GM15510 (cell line): Measurements from ENCODE around the gene MRM2.

Experiments
- POLR2A ChIP-seq: IDR thresholded peaks from 3 replicates; pipeline ENCODE4 v1.6.1; 2011; ENCODE audit warnings: borderline replicate concordance; ENCODE audit not compliant: insufficient read length; ENCODE audit errors: extremely low read depth

Gene MRM2

DNA sequence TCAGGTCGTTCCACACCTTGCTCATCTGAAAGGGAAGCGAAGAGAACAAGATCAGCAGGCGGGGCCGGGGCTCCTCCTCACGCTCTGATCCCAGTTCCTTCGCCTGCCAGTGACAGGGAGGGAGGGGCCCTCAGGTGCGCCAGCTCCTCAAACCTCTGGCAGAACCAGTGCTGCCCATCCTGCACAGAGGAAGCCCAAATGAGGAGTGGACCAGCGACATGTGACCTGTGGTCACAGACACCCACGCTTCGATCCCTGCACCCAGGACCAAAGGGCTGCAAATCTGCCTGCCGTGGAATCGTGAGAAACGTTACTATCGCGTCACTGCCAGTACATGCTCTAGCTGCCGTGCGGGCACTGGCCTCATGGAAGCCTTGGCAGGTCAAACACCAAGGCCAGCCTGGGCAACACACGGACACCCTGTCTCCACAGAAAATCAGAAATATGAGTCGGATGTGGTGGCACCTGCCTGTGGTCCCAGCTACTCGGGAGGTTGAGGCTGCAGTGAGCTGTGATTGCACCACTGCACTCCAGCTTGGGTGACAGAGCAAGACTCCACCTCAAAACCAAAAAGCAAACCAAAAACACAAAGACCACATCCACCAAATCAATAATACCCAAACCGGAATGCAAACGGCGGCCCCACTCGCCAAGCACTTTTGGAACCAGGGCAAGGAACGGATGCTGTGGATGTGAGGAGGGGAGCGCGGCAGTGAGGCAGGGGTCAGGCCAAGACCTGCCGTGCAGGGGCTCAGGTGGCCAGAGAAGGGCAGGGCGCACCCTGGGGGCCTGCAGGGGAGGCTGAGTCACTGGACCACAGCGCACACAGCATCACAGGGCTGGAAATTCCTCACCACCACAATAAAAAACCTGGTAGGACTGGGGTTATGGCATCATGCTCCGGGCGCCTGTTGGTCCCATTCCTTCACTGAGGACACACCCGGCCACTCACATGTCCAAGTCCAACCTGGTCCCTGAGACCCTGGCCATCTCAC is 13.4 kb upstream of the MRM2 start:
- no peak for TF ChIP-seq POLR2A

- no peak for TF ChIP-seq POLR2A
Measured at GRCh38 chr7:2254429-2255144, 12.6 kb upstream of the MRM2 start.

- TF ChIP-seq POLR2A: no peak
Measured at GRCh38 chr7:2253525-2254244, 11.7 kb upstream of the MRM2 start.

- TF ChIP-seq POLR2A: no peak
Measured at GRCh38 chr7:2253021-2253420, 11.0 kb upstream of the MRM2 start.

DNA sequence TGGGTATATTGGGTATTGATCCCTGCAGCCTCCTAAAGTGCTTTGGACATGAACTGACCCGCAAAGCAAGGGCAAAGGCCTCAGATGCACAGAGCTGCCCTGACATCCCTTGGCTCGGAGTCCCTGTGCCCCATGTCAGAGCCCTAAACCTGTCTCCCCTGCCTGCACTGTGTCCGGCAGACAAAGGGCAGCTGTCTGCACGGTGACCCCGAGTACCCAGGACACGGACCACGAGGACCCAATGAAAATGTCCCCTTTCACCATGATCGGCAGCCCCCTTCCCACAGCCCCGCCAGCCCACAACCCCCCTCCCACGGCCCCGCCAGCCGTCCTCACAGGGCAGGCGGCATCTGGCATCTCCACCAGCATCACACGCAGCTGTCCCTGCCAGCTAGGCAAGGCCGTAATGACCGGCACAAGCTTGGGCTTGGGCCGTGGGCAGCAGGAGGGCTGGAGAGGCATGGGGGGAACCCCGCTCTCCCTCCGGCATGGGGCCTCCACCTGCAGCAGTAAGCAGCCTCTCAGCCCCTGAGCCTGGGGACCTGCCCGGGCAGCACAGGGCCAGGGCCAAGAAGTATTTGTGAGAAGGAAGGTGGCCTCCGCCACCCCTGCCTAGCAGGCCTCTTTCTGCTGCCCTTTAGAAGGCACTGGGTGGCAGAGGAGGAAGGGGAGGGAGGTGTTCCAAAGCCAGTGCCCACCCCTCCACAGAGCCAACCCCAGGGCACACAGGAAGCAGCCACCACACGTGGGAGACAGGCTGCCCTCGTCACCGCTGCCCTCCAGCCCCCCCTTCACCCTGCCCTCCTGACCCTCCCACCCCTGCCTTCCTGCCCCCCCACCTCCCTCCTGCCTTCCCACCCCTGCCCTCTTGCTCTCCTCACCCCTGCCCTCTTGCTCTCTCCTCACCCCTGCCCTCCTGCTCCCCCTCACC is 10.1 kb upstream of the MRM2 start:
- TF ChIP-seq POLR2A: no peak

DNA sequence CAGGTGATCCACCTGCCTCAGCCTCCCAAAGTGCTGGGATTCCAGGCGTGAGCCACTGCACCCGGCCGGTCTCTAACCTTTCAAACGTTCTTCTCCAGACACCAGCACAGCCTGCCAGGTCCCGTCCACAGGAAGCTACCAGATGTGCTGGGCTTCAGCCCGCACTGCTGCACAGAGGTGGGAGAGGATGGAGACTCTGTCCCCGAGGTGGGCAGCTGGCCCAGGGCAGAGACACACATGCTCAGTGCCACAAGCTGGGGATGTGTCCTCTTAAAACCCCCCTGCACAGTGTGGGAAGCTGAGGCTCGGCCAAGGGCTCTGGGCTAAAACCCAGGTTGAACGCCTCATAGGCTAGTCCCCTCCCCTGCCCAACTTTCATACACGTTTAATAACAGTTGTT is 9.4 kb upstream of the MRM2 start:
- TF ChIP-seq POLR2A: no peak

DNA sequence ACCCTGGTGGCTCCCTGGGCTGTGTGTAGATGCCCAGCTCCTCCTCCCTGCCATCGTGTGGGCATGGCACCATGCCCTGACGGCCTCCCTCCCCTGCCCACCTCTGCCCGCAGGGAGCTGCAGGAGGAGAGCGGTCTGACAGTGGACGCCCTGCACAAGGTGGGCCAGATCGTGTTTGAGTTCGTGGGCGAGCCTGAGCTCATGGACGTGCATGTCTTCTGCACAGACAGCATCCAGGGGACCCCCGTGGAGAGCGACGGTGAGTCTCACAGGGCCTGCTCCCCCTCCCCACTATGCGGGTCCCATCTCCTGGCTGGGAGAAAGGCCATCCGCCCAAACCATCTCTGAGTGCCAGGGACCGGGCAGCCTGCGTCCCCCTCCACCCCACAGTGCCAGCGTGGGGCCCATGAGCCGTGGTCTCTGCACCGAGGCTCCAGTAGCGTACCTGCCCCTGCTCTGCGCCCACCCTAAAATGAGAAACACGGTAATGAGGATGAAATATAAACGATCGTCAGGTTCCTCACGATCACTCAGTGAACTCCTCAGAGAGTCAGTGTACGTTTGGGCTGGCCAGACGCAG is 7.8 kb upstream of the MRM2 start:
- no peak for TF ChIP-seq POLR2A

- TF ChIP-seq POLR2A: peak; percentile 8
Measured at GRCh38 chr7:2248984-2249694, 7.1 kb upstream of the MRM2 start.

- no peak for TF ChIP-seq POLR2A
Measured at GRCh38 chr7:2247141-2247995, 5.4 kb upstream of the MRM2 start.

GRCh38 chr7:2245883-2246675 is 4.1 kb upstream of the MRM2 start:
- no peak for TF ChIP-seq POLR2A

DNA sequence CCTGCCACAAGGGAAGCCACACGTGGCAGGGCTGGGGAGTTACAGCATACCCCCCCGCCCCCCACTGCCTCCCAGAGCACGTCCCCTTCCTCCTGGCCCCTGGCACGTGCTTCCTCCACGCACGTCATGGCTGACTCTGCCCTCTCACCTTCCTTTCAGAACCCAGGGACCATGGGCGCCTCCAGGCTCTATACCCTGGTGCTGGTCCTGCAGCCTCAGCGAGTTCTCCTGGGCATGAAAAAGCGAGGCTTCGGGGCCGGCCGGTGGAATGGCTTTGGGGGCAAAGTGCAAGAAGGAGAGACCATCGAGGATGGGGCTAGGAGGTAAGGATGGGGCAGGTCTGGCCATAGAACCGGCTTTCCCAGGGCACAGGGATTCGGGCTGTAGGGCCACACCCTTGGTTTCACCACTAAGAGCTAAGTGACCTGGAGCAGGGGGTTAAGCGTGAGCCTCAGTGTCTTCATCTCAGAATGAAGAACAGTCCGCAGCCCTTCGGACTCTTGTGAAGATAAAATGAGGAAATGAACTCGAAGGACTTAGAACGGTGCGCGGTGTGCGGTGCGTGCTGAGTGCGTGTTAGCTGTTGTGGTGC is 2.5 kb upstream of the MRM2 start:
- TF ChIP-seq POLR2A: no peak
